Mesothelial cell of epicardium (in vitro differentiated cells): ENCODE measurements around the gene FGF21. TPM values are rescaled to one million over a fixed set of nuclear protein-coding genes. Genes with fewer than 3 reads are reported as not detected.

Experiments
- DNase-seq, 2 experiments: peaks; one replicate each; pipeline ENCODE4 v3.0.0; 2021; ENCODE audit warnings: low spot score in 2 of 2; ENCODE audit not compliant: unreplicated experiment in 2 of 2
- H3K27ac Mint-ChIP-seq: 2 replicates; pipeline ENCODE4 v1.8.0; 2021; ENCODE audit warnings: mixed read lengths
- H3K27me3 Mint-ChIP-seq: 2 replicates; pipeline ENCODE4 v1.8.0; 2021; ENCODE audit warnings: low read depth, mixed read lengths
- H3K36me3 Mint-ChIP-seq: 2 replicates; pipeline ENCODE4 v1.8.0; 2021; ENCODE audit warnings: mixed read lengths
- H3K4me1 Mint-ChIP-seq: 2 replicates; pipeline ENCODE4 v1.8.0; 2021; ENCODE audit warnings: mixed read lengths
- H3K4me3 Mint-ChIP-seq: 2 replicates; pipeline ENCODE4 v1.8.0; 2021; ENCODE audit warnings: mild to moderate bottlenecking, moderate library complexity, mixed read lengths
- H3K9me3 Mint-ChIP-seq: 2 replicates; pipeline ENCODE4 v1.8.0; 2021; ENCODE audit warnings: mixed read lengths
- CTCF ChIP-seq: fragments of 200-600 bp; sonication (generic); IDR thresholded peaks from one replicate; pipeline ENCODE4 v1.5.0; 2021; ENCODE audit warnings: antibody characterized with exemption; ENCODE audit not compliant: unreplicated experiment
- total RNA-seq: library from RNA; stranded (reverse); gene quantifications from 3 replicates; pipeline ENCODE4 v1.2.1, GENCODE V29; 2021

Gene FGF21
- total RNA-seq, 1 donor from 2014 or later: not detected

- peaks cover 4% of the 10 kb centered on the region for H3K9me3 Mint-ChIP-seq
- no peak for DNase-seq
- H3K4me3 Mint-ChIP-seq: no peak overlapping the region
- H3K27me3 Mint-ChIP-seq: peaks cover 2% of the 10 kb centered on the region
- H3K27ac Mint-ChIP-seq: no peak overlapping the region
- H3K4me1 Mint-ChIP-seq: peaks cover 7% of the 10 kb centered on the region
- peaks cover 3% of the 10 kb centered on the region for H3K36me3 Mint-ChIP-seq
- no peak for TF ChIP-seq CTCF
Measured at GRCh38 chr19:48726556-48726955, 28.8 kb upstream of the FGF21 start.

- H3K4me3 Mint-ChIP-seq: no peak overlapping the region
- DNase-seq: no peak
- peaks cover 6% of the 10 kb centered on the region for H3K9me3 Mint-ChIP-seq
- H3K27ac Mint-ChIP-seq: no peak overlapping the region
- H3K27me3 Mint-ChIP-seq: peaks cover 2% of the 10 kb centered on the region
- H3K4me1 Mint-ChIP-seq: peaks cover 7% of the 10 kb centered on the region
- TF ChIP-seq CTCF: no peak
- peaks cover 5% of the 10 kb centered on the region for H3K36me3 Mint-ChIP-seq
Measured at GRCh38 chr19:48728911-48729664, 26.2 kb upstream of the FGF21 start.

GRCh38 chr19:48731452-48731851, 23.9 kb upstream of the FGF21 start:
- Mint-ChIP-seq H3K36me3 (peaks cover 2% of the 10 kb centered on the region), H3K27ac (no peak overlapping the region)

GRCh38 chr19:48734625-48735024, 20.7 kb upstream of the FGF21 start:
- peaks cover 5% of the 10 kb centered on the region for H3K27me3 Mint-ChIP-seq
- H3K27ac Mint-ChIP-seq: no peak overlapping the region
- H3K36me3 Mint-ChIP-seq: peaks cover 2% of the 10 kb centered on the region
- peaks cover 6% of the 10 kb centered on the region for H3K9me3 Mint-ChIP-seq
- H3K4me1 Mint-ChIP-seq: peaks cover 11% of the 10 kb centered on the region
- TF ChIP-seq CTCF: no peak
- DNase-seq: no peak
- H3K4me3 Mint-ChIP-seq: peak overlapping the region; percentile 77

More at GRCh38 chr19:48731452-48731851, 23.9 kb upstream of the FGF21 start:
- no peak for DNase-seq
- Mint-ChIP-seq H3K27me3 (peaks cover 2% of the 10 kb centered on the region), H3K9me3 (peaks cover 6% of the 10 kb centered on the region), H3K4me1 (peaks cover 4% of the 10 kb centered on the region), H3K4me3 (no peak overlapping the region)
- TF ChIP-seq CTCF: no peak

GRCh38 chr19:48735031-48735615, 20.2 kb upstream of the FGF21 start:
- peaks cover 11% of the 10 kb centered on the region for H3K4me1 Mint-ChIP-seq
- no peak for DNase-seq
- peaks cover 10% of the 10 kb centered on the region for H3K27me3 Mint-ChIP-seq
- TF ChIP-seq CTCF: no peak
- H3K36me3 Mint-ChIP-seq: peaks cover 2% of the 10 kb centered on the region
- H3K27ac Mint-ChIP-seq: no peak overlapping the region
- peaks cover 6% of the 10 kb centered on the region for H3K9me3 Mint-ChIP-seq
- H3K4me3 Mint-ChIP-seq: peak overlapping the region; percentile 77
